ENCODE data around the gene FLOT1.

FLOT1 gene

GRCh38 chr6:30700340-30700739 is 42.1 kb downstream of the FLOT1 start:
- DNase-seq (ENCODE audit: low read depth in 2 of 2) = no peak

GRCh38 chr6:30696432-30696831 is 46.1 kb downstream of the FLOT1 start:
- no peak for DNase-seq (ENCODE audit: low read depth in 2 of 2)

- no peak for DNase-seq (ENCODE audit: low read depth in 2 of 2)
Measured at GRCh38 chr6:30691208-30691847, 51.2 kb downstream of the FLOT1 start.

GRCh38 chr6:30690403-30691207 is 51.9 kb downstream of the FLOT1 start, which contains the start of gene NRM:
TSS of gene NRM (minus strand) at chr6:30690984. CDS start at chr6:30690974, 10 bp downstream.
- peak; percentile 64 to 71 for DNase-seq (ENCODE audit: low read depth in 2 of 2)

- no peak for DNase-seq (ENCODE audit: low read depth in 2 of 2)
Measured at GRCh38 chr6:30689985-30690384, 52.5 kb downstream of the FLOT1 start.

- DNase-seq (ENCODE audit: low read depth in 2 of 2) = no peak
Measured at GRCh38 chr6:30689022-30689865, 53.2 kb downstream of the FLOT1 start.

GRCh38 chr6:30688569-30688968 is 53.9 kb downstream of the FLOT1 start:
- DNase-seq (ENCODE audit: low read depth in 2 of 2) = no peak

- DNase-seq (ENCODE audit: low read depth in 2 of 2) = no peak
Measured at GRCh38 chr6:30687659-30688431, 54.6 kb downstream of the FLOT1 start.

GRCh38 chr6:30686908-30687658 is 55.4 kb downstream of the FLOT1 start:
- DNase-seq (ENCODE audit: low read depth in 2 of 2) = peak; percentile 83

- peak; percentile 81 to 85 for DNase-seq (ENCODE audit: low read depth in 2 of 2)
Measured at GRCh38 chr6:30686009-30686907, 56.2 kb downstream of the FLOT1 start, which contains the start of gene PPP1R18. TSS of gene PPP1R18 (minus strand) at chr6:30686645. CDS start at chr6:30686018, 627 bp downstream.

- DNase-seq (ENCODE audit: low read depth in 2 of 2) = no peak
Measured at GRCh38 chr6:30685157-30686008, 57.1 kb downstream of the FLOT1 start.

GRCh38 chr6:30684386-30685156 is 57.9 kb downstream of the FLOT1 start:
- DNase-seq (ENCODE audit: low read depth in 2 of 2) = peak in 1 of 2 donors; percentile 50

GRCh38 chr6:30683980-30684338 is 58.5 kb downstream of the FLOT1 start:
- no peak for DNase-seq (ENCODE audit: low read depth in 2 of 2)

GRCh38 chr6:30683183-30683979 is 59.1 kb downstream of the FLOT1 start:
- no peak for DNase-seq (ENCODE audit: low read depth in 2 of 2)

GRCh38 chr6:30682143-30683117 is 60.1 kb downstream of the FLOT1 start:
- DNase-seq (ENCODE audit: low read depth in 2 of 2) = peak; percentile 84 to 86

GRCh38 chr6:30681766-30682142 is 60.7 kb downstream of the FLOT1 start:
- DNase-seq (ENCODE audit: low read depth in 2 of 2) = no peak

All from stimulated activated CD8-positive, alpha-beta memory T cell treated with anti-CD3 and anti-CD28 coated beads, Interleukin-15, amount 100 ng/mL, for 48 hours (primary cell).